Measurements from ENCODE around the gene NOS1. TPM values are rescaled to one million over a fixed set of nuclear protein-coding genes. Genes with fewer than 3 reads are reported as not detected.

NOS1 gene
- total RNA-seq, 1 donor from 2014 or later = 0.21 TPM

DNA sequence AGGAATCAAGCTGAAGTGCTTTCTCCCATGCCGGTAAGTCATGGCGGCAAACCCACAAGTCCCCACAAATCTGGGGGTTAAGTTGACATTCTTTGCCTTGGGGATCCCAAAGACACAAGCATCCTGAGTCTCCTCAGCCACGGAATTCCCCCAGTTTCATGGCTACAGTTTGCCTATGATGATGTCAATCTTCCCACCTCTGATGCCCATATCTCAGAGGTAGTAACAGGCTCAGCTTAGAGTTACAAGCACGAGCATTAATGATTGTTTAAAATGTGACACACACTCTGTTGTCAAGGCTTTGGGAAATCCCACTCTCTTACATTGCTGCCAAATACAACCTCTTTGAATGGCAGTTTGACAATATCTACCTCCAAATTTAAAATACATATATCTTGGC is 22.3 kb downstream of the NOS1 start:
- DNase-seq (ENCODE audit: low spot score in 2 of 2) = no peak
- H3K27me3 ChIP-seq = no peaks in the 10 kb centered on the region
- H3K4me1 ChIP-seq = no peaks in the 10 kb centered on the region
- H3K9me3 ChIP-seq = no peaks in the 10 kb centered on the region
- TF ChIP-seq, protein P1, sequence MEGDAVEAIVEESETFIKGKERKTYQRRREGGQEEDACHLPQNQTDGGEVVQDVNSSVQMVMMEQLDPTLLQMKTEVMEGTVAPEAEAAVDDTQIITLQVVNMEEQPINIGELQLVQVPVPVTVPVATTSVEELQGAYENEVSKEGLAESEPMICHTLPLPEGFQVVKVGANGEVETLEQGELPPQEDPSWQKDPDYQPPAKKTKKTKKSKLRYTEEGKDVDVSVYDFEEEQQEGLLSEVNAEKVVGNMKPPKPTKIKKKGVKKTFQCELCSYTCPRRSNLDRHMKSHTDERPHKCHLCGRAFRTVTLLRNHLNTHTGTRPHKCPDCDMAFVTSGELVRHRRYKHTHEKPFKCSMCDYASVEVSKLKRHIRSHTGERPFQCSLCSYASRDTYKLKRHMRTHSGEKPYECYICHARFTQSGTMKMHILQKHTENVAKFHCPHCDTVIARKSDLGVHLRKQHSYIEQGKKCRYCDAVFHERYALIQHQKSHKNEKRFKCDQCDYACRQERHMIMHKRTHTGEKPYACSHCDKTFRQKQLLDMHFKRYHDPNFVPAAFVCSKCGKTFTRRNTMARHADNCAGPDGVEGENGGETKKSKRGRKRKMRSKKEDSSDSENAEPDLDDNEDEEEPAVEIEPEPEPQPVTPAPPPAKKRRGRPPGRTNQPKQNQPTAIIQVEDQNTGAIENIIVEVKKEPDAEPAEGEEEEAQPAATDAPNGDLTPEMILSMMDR (IDR thresholded peaks at IDR 0.05) = no peak
- intact Hi-C loops (cut with DNase I) = no loop called here
- H3K27ac ChIP-seq = no peak overlapping the region
- H3K4me3 ChIP-seq = no peak overlapping the region
- no peaks in the 10 kb centered on the region for H3K36me3 ChIP-seq

GRCh38 chr12:117334855-117335587 is 26.4 kb downstream of the NOS1 start:
- no peaks in the 10 kb centered on the region for H3K27me3 ChIP-seq
- no peaks in the 10 kb centered on the region for H3K9me3 ChIP-seq
- intact Hi-C loops (cut with DNase I) = no loop called here
- H3K36me3 ChIP-seq = no peaks in the 10 kb centered on the region
- DNase-seq (ENCODE audit: low spot score in 2 of 2) = no peak
- no peak overlapping the region for H3K27ac ChIP-seq
- no peaks in the 10 kb centered on the region for H3K4me1 ChIP-seq
- TF ChIP-seq, protein P1 (IDR thresholded peaks at IDR 0.05) = no peak
- H3K4me3 ChIP-seq = no peak overlapping the region

DNA sequence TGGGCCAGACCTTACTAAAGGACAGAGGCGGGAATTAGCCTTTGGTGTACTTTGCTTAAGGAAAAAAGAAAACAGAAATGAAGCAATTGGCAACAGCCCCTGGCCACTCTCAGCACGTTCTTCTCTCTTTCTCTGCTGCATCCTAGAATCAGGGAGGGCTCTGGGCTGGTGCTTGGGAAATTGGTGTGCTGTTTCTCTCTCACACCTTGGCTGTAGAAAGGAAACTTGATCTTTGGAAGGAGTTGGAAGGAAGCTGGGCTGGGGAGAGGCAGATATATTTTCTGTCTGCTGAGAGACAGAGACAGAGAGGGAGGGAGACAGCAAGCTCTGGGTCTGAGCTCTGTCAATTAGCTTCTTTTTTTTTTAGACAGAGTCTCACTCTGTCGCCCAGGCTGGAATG is 27.4 kb downstream of the NOS1 start:
- H3K27me3 ChIP-seq = no peaks in the 10 kb centered on the region
- H3K4me3 ChIP-seq = no peak overlapping the region
- H3K9me3 ChIP-seq = no peaks in the 10 kb centered on the region
- no peak for DNase-seq (ENCODE audit: low spot score in 2 of 2)
- no peaks in the 10 kb centered on the region for H3K36me3 ChIP-seq
- intact Hi-C loops (cut with DNase I) = no loop called here
- TF ChIP-seq, protein P1 (IDR thresholded peaks at IDR 0.05) = no peak
- H3K4me1 ChIP-seq = no peaks in the 10 kb centered on the region
- no peak overlapping the region for H3K27ac ChIP-seq

DNA sequence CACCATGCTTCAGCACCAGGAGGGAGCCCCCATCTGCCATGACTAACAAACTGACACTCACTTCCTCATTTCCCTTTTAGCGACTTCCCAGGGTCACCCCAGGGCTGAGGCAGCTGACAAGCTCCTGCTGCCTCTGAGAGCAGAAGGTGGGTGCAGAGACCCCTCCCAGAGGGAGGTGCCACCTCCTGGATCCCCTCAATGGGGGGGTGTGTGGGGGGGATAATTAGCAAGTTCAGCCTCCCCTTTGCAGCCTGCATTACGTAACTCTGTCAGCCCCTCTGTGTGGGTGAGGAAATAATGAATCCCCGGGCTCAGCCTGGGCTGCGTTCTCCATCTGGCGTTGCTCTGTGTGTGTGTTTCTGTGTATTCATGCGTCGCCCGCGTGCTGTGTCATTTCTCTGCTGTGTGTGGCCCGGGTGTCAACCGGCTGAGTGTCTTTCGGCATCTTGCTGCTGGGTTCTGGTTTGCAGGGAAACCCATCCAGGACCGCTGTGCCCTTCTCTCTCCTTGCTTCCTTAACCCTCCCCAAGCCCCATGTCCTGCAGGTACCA is 28.0 kb downstream of the NOS1 start:
- DNase-seq (ENCODE audit: low spot score in 2 of 2) = no peak
- H3K4me1 ChIP-seq = no peaks in the 10 kb centered on the region
- H3K27me3 ChIP-seq = no peaks in the 10 kb centered on the region
- H3K4me3 ChIP-seq = no peak overlapping the region
- no peak overlapping the region for H3K27ac ChIP-seq
- no peaks in the 10 kb centered on the region for H3K9me3 ChIP-seq
- H3K36me3 ChIP-seq = no peaks in the 10 kb centered on the region
- TF ChIP-seq, protein P1 (IDR thresholded peaks at IDR 0.05) = no peak
- intact Hi-C loops (cut with DNase I) = no loop called here

DNA sequence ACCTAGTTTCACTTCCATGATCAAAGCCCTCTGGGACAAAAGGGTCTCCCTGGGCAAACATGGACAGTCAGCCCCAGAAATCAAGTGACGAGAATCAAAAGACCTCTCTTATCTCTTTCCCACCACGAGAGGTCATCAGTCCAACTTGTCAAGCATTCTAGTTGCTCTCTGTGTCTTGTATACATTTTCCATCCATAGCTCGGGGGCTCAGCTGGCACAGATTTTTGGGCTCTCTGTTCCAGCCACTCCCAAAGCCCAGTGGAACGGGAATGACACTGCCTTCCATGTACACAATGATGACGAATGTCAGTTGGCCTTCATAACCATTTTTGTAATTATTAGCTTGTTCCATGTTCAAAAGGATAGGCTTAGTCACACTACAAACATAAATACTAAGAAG is 29.7 kb downstream of the NOS1 start:
- intact Hi-C loops (cut with DNase I) = no loop called here
- DNase-seq (ENCODE audit: low spot score in 2 of 2) = no peak
- TF ChIP-seq, protein P1 (IDR thresholded peaks at IDR 0.05) = no peak
- H3K27ac ChIP-seq = no peak overlapping the region
- no peaks in the 10 kb centered on the region for H3K36me3 ChIP-seq
- H3K4me1 ChIP-seq = no peaks in the 10 kb centered on the region
- H3K4me3 ChIP-seq = no peak overlapping the region
- no peaks in the 10 kb centered on the region for H3K9me3 ChIP-seq
- H3K27me3 ChIP-seq = no peaks in the 10 kb centered on the region

All from ascending aorta (tissue), 2 donors.